HG03066 (cell line): ENCODE data around the gene RCAN2.

Source experiments
- ATAC-seq: cut with Tn5 transposase; IDR thresholded peaks from one replicate; pipeline ENCODE4 v1.9.1; 2021; ENCODE audit warnings: low read depth; ENCODE audit not compliant: unreplicated experiment

Gene RCAN2

GRCh38 chr6:46305236-46305635 is 186.0 kb downstream of the RCAN2 start:
- no peak for ATAC-seq

- no peak for ATAC-seq
These were observed 188.4 kb downstream of the RCAN2 start for GRCh38 chr6:46302816-46303215.

DNA sequence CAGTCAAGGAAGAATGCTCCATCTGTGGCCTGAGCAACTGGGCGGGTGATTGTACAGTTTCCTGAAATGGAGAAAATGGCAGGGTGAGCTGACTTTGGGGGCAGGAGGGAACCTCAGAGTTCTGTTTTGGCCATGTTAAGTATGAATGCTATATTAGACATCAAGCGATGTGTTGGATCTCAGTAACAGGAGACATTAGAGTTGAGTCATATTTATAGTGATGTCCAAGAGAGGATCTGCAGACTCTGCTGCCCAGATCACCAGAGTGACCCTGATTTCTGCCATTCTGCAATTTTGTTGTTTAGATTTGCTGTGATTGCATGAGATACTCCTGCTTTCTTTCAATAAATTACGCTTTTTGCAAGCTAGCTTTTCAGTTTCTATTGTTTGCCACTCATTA is 189.1 kb downstream of the RCAN2 start:
- no peak for ATAC-seq

DNA sequence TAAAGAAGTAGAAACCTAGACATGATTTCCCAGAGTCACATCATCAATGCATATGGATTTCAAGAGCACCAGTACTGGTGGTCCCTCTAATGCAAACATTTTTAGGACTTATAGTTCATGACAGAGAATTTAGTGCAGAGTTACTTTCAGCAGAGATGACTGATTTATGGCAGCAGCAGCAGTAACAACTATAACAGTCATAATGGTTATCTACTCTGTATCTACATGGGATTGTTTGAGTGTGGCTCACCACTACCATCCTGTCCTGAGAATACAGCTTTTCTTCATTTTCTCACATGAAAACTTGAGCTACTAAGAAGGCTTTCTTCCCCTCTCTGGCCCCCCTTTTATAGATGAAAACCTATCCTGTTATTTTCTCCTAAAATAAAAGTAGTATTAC is 192.0 kb downstream of the RCAN2 start:
- ATAC-seq = no peak

GRCh38 chr6:46296586-46296985 is 194.7 kb downstream of the RCAN2 start:
- ATAC-seq = no peak

DNA sequence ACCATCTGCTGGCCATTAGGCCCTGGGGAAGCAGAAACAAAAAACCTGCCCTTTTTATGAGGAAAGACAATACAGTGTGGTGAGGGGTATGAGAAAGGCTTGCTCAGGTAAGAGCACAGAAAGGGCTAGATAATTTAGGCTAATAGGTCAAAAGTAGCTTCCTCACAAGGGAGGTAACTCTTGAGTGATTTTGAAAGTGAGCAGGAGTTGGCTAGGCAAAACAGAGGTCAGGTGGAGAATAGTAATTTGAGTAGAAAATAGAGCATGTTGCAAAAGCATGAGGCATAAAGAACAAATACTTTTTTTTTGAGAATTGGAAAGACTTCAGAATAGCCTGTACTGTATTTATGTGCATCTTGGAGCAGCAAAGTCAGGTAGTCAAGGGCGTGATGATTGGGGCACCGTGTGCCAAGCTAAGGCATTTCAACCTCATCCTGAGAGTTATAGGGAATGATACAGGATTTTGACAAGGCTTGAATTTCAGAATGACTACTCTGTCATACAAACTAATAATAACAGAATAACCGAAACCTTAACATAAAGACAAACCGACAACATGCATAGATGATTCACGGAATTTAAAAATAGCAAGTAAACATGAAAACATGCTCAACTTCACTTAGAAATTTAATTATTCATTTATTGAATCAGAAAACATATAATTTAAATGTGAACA is 197.5 kb downstream of the RCAN2 start:
- peak; percentile 69 for ATAC-seq

GRCh38 chr6:46291880-46292279 is 199.4 kb downstream of the RCAN2 start:
- no peak for ATAC-seq

- ATAC-seq = no peak
These were observed 200.0 kb downstream of the RCAN2 start for GRCh38 chr6:46291275-46291633.

GRCh38 chr6:46290421-46291274 is 200.6 kb downstream of the RCAN2 start:
- ATAC-seq = no peak

- no peak for ATAC-seq
These were observed 201.4 kb downstream of the RCAN2 start for GRCh38 chr6:46289898-46290297.

DNA sequence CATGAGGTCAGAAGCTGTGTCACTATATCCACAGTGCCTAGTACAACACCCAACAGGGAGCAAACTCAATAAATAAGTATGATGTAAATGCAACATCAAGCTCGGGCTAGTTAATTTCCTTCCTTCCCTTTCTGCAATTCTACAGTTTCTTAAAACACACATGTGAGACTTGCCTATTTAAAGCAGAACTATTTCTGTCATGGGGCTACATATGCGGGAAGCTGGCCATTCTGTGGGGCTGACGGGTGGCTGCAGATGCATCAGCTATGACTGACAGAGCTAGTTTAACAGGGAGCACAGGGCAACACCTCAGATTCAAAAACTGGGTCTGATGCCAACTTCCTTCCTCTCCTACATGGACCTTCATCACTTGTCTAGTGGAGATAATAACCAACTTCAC is 202.4 kb downstream of the RCAN2 start:
- ATAC-seq = no peak

DNA sequence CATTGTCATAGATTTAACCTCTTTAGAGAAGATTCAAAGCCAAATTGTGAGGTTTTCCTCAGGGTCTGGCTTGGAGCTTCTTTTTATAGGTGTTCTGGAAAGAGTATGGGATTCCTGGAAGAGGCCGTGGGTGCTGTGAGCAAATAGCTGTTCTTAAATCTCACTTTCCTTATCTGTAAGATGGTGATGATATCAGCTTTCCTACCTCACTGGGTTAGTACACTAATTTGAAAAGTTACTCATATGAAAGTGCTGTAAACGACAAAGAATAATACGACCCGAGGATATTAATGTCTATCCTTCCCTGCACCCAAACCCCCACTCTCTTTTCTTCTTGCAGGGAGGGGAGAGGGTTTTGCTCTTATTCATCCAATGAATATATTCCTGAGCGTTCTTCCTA is 203.6 kb downstream of the RCAN2 start:
- ATAC-seq = no peak

GRCh38 chr6:46287043-46287442 is 204.2 kb downstream of the RCAN2 start:
- ATAC-seq = no peak

GRCh38 chr6:46284475-46284874 is 206.8 kb downstream of the RCAN2 start:
- no peak for ATAC-seq

DNA sequence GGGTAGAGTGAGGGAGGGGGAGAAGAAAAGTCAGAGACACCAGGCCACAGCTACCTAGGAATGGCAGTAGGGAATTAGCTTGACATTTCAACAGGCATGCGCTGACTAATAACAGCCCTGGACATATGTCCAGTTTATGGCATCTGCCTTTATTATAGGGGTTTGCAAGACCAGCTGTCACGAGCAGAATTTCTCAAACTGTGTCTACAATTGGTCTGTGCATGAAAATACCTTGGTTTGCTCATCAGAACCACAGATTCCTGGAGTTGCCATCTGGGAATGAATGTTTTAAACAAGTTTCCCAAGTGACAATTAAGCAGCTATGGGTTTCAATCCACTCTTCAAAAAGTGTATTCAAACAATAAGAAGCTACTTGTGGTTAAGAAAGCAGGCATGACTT is 210.1 kb downstream of the RCAN2 start:
- no peak for ATAC-seq

- no peak for ATAC-seq
These were observed 211.4 kb downstream of the RCAN2 start for GRCh38 chr6:46279874-46280273.

- no peak for ATAC-seq
These were observed 214.6 kb downstream of the RCAN2 start for GRCh38 chr6:46276576-46277142.

- ATAC-seq = no peak
These were observed 216.7 kb downstream of the RCAN2 start for GRCh38 chr6:46274502-46274901.

DNA sequence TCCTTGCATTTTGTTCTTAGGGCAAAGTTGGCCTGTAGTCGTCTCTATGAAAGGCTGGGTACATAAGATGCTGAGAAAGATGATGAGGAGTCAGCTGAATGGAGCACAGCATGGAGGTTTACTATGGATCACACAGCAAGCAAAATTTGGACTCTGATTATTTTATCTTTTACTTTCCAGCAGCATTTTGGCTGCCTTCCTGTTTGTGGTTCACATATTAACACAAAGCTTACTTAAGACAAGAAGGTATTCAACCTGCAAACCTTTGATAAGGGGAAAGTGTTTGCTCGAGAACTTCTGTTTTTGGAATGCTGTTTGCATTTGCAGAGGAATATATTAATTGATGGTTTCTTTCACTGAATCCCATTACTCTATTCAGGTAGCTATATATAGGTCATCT is 217.3 kb downstream of the RCAN2 start:
- ATAC-seq = no peak

DNA sequence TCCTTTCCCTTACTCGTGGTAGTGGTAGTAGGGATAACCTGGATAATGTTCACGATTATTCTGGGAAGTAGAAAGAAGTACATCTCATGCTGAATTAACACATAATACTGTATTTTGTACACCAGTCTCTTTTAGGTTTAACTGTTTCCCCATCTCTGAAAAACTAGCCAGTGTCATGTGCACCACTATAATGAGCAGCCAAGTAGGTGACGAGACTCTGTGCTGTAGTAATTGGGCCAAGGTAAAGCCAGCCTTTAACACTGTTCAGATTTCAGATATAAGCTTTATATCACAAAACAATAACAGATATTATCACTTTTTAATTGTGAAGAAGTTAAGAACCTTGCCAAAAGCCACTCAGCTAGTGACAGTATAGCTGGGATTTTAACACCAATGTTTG is 219.5 kb downstream of the RCAN2 start:
- no peak for ATAC-seq

- ATAC-seq = no peak
These were observed 220.1 kb downstream of the RCAN2 start for GRCh38 chr6:46271107-46271506.

- no peak for ATAC-seq
These were observed 220.9 kb downstream of the RCAN2 start for GRCh38 chr6:46270336-46270735.
